ENCODE data around the gene BACE1-AS. TPM values are rescaled to one million over a fixed set of nuclear protein-coding genes. Genes with fewer than 3 reads are reported as not detected.

The BACE1-AS gene
- total and polyA plus RNA-seq, 2 experiments from 2014 or later: 3.6 to 3.9 TPM

GRCh38 chr11:117313828-117314768 lies 23.0 kb downstream of the BACE1-AS start:
- Histone ChIP-seq H3K4me3 (no peak overlapping the region), H3K79me2 (peaks cover 11% of the 10 kb centered on the region), H3K4me1 (ENCODE audit: insufficient read depth) (peaks cover 13% of the 10 kb centered on the region), H3K9me2 (replicated peaks; ENCODE audit: insufficient read depth) (no peaks in the 10 kb centered on the region), H3K9me3 (ENCODE audit: low read depth) (no peaks in the 10 kb centered on the region), H3K36me3 (replicated peaks; ENCODE audit: insufficient read depth, low read depth) (no peaks in the 10 kb centered on the region), H2AFZ (no peak overlapping the region), H3K27ac (no peak overlapping the region), H3K4me2 (peak overlapping the region; percentile 99), H4K20me1 (ENCODE audit: insufficient read depth, poor library complexity, severe bottlenecking) (no peaks in the 10 kb centered on the region), H3K27me3 (no peaks in the 10 kb centered on the region)
- no peak for TF ChIP-seq EZH2phosphoT487 (IDR thresholded peaks at IDR 0.05; ENCODE audit: low read depth, severe bottlenecking, unreplicated experiment)
- no peak for TF ChIP-seq CTCF (IDR thresholded peaks at IDR 0.05; ENCODE audit: poor library complexity)
- TF ChIP-seq EZH2 (IDR thresholded peaks at IDR 0.05; ENCODE audit: borderline replicate concordance): no peak
- no peak for DNase-seq (ENCODE audit: low spot score)
- 76% methylated on average over 14 of the region's 14 CpGs for WGBS (ENCODE audit: low lambda C conversion rate, missing lambda C conversion rate)

- Histone ChIP-seq H3K79me2 (peaks cover 11% of the 10 kb centered on the region), H4K20me1 (ENCODE audit: insufficient read depth, poor library complexity, severe bottlenecking) (no peaks in the 10 kb centered on the region), H3K4me2 (peak overlapping the region; percentile 99), H3K4me3 (no peak overlapping the region), H3K27me3 (no peaks in the 10 kb centered on the region), H3K9me2 (replicated peaks; ENCODE audit: insufficient read depth) (no peaks in the 10 kb centered on the region), H3K9me3 (ENCODE audit: low read depth) (no peaks in the 10 kb centered on the region), H3K36me3 (replicated peaks; ENCODE audit: insufficient read depth, low read depth) (no peaks in the 10 kb centered on the region), H3K4me1 (ENCODE audit: insufficient read depth) (peaks cover 13% of the 10 kb centered on the region), H2AFZ (no peak overlapping the region), H3K27ac (no peak overlapping the region)
- no peak for TF ChIP-seq CTCF (IDR thresholded peaks at IDR 0.05; ENCODE audit: poor library complexity)
- DNase-seq (ENCODE audit: low spot score): peak; percentile 23
- 44% methylated on average over 5 of the region's 10 CpGs for WGBS (ENCODE audit: low lambda C conversion rate, missing lambda C conversion rate)
Observed at GRCh38 chr11:117314840-117315239, 23.7 kb downstream of the BACE1-AS start.

- Histone ChIP-seq H3K4me1 (ENCODE audit: insufficient read depth) (peaks cover 13% of the 10 kb centered on the region), H3K4me2 (peak overlapping the region; percentile 99), H3K27ac (no peak overlapping the region), H2AFZ (peak overlapping the region; percentile 87), H3K9me2 (replicated peaks; ENCODE audit: insufficient read depth) (no peaks in the 10 kb centered on the region), H3K79me2 (peaks cover 11% of the 10 kb centered on the region), H4K20me1 (ENCODE audit: insufficient read depth, poor library complexity, severe bottlenecking) (no peaks in the 10 kb centered on the region), H3K27me3 (no peaks in the 10 kb centered on the region), H3K36me3 (replicated peaks; ENCODE audit: insufficient read depth, low read depth) (no peaks in the 10 kb centered on the region), H3K4me3 (peak overlapping the region; percentile 56), H3K9me3 (ENCODE audit: low read depth) (no peaks in the 10 kb centered on the region)
- WGBS (ENCODE audit: low lambda C conversion rate, missing lambda C conversion rate): 7% methylated on average over 31 of the region's 62 CpGs
- TF ChIP-seq CTCF (IDR thresholded peaks at IDR 0.05; ENCODE audit: poor library complexity): no peak
- no peak for TF ChIP-seq EZH2phosphoT487 (IDR thresholded peaks at IDR 0.05; ENCODE audit: low read depth, severe bottlenecking, unreplicated experiment)
- no peak for TF ChIP-seq EZH2 (IDR thresholded peaks at IDR 0.05; ENCODE audit: borderline replicate concordance)
- DNase-seq (ENCODE audit: low spot score): peak; percentile 17
Observed at GRCh38 chr11:117315285-117316196, 24.4 kb downstream of the BACE1-AS start.
